GM23338 (cell line): ENCODE measurements around the gene NPHS1. TPM values are rescaled to one million over a fixed set of nuclear protein-coding genes. Genes with fewer than 3 reads are reported as not detected.

Source experiments
- ATAC-seq: fragments of 200-7000 bp; cut with Tn5 transposase; 3 replicates; pipeline ENCODE4 v1.9.1; 2020
- DNase-seq: peaks from one replicate; pipeline ENCODE4 v3.0.0-alpha.2; 2015; ENCODE audit warnings: low spot score
- H2AFZ ChIP-seq: fragments of 200-600 bp; sonication (generic); 2 replicates; pipeline ENCODE4 v1.8.0; 2016; ENCODE audit warnings: antibody characterized with exemption, mild to moderate bottlenecking, moderate library complexity
- H3F3A ChIP-seq: fragments of 200-600 bp; sonication (generic); replicated peaks from 2 replicates; pipeline ENCODE4 v1.8.0; 2017; ENCODE audit warnings: antibody characterized with exemption, mixed run types, low read depth
- H3K27ac ChIP-seq: fragments of 200-600 bp; sonication (generic); 2 replicates; pipeline ENCODE4 v1.6.1; 2016; ENCODE audit warnings: low read depth
- H3K27me3 ChIP-seq: fragments of 200-600 bp; sonication (generic); 2 replicates; pipeline ENCODE4 v1.8.0; 2016; ENCODE audit warnings: mild to moderate bottlenecking, mixed run types, moderate library complexity; ENCODE audit not compliant: insufficient read depth
- H3K36me3 ChIP-seq: fragments of 200-600 bp; sonication (generic); 2 replicates; pipeline ENCODE4 v1.8.0; 2016; ENCODE audit warnings: mild to moderate bottlenecking; ENCODE audit not compliant: insufficient read depth
- H3K4me1 ChIP-seq: fragments of 200-600 bp; sonication (generic); 2 replicates; pipeline ENCODE4 v1.8.0; 2016; ENCODE audit warnings: mild to moderate bottlenecking, moderate library complexity; ENCODE audit not compliant: insufficient read depth
- H3K4me2 ChIP-seq: fragments of 200-600 bp; sonication (generic); 2 replicates; pipeline ENCODE4 v1.7.1; 2017; ENCODE audit warnings: mixed run types
- H3K4me3 ChIP-seq: fragments of 200-600 bp; sonication (generic); 2 replicates; pipeline ENCODE4 v1.6.1; 2016; ENCODE audit warnings: mixed run types
- H3K79me2 ChIP-seq: fragments of 200-600 bp; sonication (generic); replicated peaks from 2 replicates; pipeline ENCODE4 v1.8.0; 2017; ENCODE audit warnings: mild to moderate bottlenecking; ENCODE audit not compliant: insufficient read depth
- H3K9me2 ChIP-seq: fragments of 200-600 bp; sonication (generic); 2 replicates; pipeline ENCODE4 v1.8.0; 2017; ENCODE audit not compliant: insufficient read depth
- H4K20me1 ChIP-seq: fragments of 200-600 bp; sonication (generic); replicated peaks from 2 replicates; pipeline ENCODE4 v1.8.0; 2017; ENCODE audit warnings: mild to moderate bottlenecking; ENCODE audit not compliant: insufficient read depth
- H3K27ac Mint-ChIP-seq: 2 replicates; pipeline ENCODE4 v1.8.0; 2020; ENCODE audit warnings: inconsistent platforms, mild to moderate bottlenecking, moderate library complexity, mixed read lengths
- H3K27me3 Mint-ChIP-seq: 3 replicates; pipeline ENCODE4 v1.8.0; 2022; ENCODE audit warnings: low read depth, mild to moderate bottlenecking, moderate library complexity, mixed read lengths, inconsistent platforms; ENCODE audit not compliant: insufficient read depth, poor library complexity
- H3K36me3 Mint-ChIP-seq: 3 replicates; pipeline ENCODE4 v1.8.0; 2021; ENCODE audit warnings: low read depth, mild to moderate bottlenecking, inconsistent platforms, moderate library complexity, mixed read lengths
- H3K4me1 Mint-ChIP-seq: 3 replicates; pipeline ENCODE4 v1.8.0; 2020; ENCODE audit warnings: mild to moderate bottlenecking, inconsistent platforms, mixed read lengths
- H3K4me3 Mint-ChIP-seq: 3 replicates; pipeline ENCODE4 v1.8.0; 2021; ENCODE audit warnings: moderate library complexity, mild to moderate bottlenecking, inconsistent platforms, mixed read lengths
- H3K9me3 Mint-ChIP-seq: 3 replicates; pipeline ENCODE4 v1.8.0; 2020; ENCODE audit warnings: moderate library complexity, mild to moderate bottlenecking, inconsistent platforms, mixed read lengths
- CREB1 ChIP-seq: fragments of 250-450 bp; sonication (Bioruptor Pico); IDR thresholded peaks from 2 replicates; pipeline ENCODE4 v1.5.0; 2020; ENCODE audit warnings: low read depth, mild to moderate bottlenecking, moderate library complexity
- CTCF ChIP-seq, 2 experiments: fragments of 200-600 bp in 1 of 2; sonication (generic) in 1 of 2; conservative IDR thresholded peaks; 2 replicates each; pipeline versions ENCODE4 v1.5.1 to v1.6.1; 2016 to 2017; ENCODE audit warnings: antibody characterized with exemption in 2 of 2, low read depth in 2 of 2, mild to moderate bottlenecking in 2 of 2, moderate library complexity in 1 of 2
- ETS1 ChIP-seq: IDR thresholded peaks from 2 replicates; pipeline ENCODE4 v1.6.1; 2016; ENCODE audit warnings: antibody characterized with exemption
- EZH2 ChIP-seq: fragments of 200-600 bp; sonication (generic); IDR thresholded peaks from one replicate; pipeline ENCODE4 v1.8.0; 2017; ENCODE audit warnings: antibody characterized with exemption, mild to moderate bottlenecking, low read depth; ENCODE audit not compliant: unreplicated experiment
- EZH2phosphoT487 ChIP-seq: fragments of 200-600 bp; sonication (generic); IDR thresholded peaks from one replicate; pipeline ENCODE4 v1.8.1; 2018; ENCODE audit warnings: antibody characterized with exemption; ENCODE audit not compliant: unreplicated experiment
- JUNB ChIP-seq: IDR thresholded peaks from one replicate; pipeline ENCODE4 v1.6.1; 2016; ENCODE audit warnings: antibody characterized with exemption; ENCODE audit not compliant: unreplicated experiment
- NANOG ChIP-seq: IDR thresholded peaks from 2 replicates; pipeline ENCODE4 v1.6.1; 2016; ENCODE audit warnings: antibody characterized with exemption, borderline replicate concordance
- POLR2AphosphoS5 ChIP-seq: IDR thresholded peaks from 2 replicates; pipeline ENCODE4 v1.6.1; 2016; ENCODE audit warnings: antibody characterized with exemption, low read depth
- STAT1 ChIP-seq: IDR thresholded peaks from one replicate; pipeline ENCODE4 v1.6.1; 2016; ENCODE audit warnings: antibody characterized with exemption; ENCODE audit not compliant: unreplicated experiment
- ZNF114 ChIP-seq: fragments of 250-450 bp; sonication (Bioruptor Pico); IDR thresholded peaks from 2 replicates; pipeline ENCODE4 v1.5.0; 2020; ENCODE audit warnings: mild to moderate bottlenecking, moderate library complexity
- ZNF331 ChIP-seq: fragments of 250-450 bp; sonication (Bioruptor Pico); IDR thresholded peaks from 2 replicates; pipeline ENCODE4 v1.5.0; 2020; ENCODE audit warnings: low read depth, mild to moderate bottlenecking, moderate library complexity
- ZNF462 ChIP-seq: fragments of 250-450 bp; sonication (Bioruptor Pico); IDR thresholded peaks from 2 replicates; pipeline ENCODE4 v1.5.0; 2020; ENCODE audit warnings: mild to moderate bottlenecking, moderate library complexity
- polyA plus RNA-seq: library from polyadenylated mRNA; unstranded; fragments of >200 nt; fragmentation: Nextera tagmentation; extraction: Ambion mirVana; gene quantifications from 2 replicates; pipeline ENCODE4 v1.2.1, GENCODE V29; 2016
- total RNA-seq: library from RNA; depleted of rRNA; stranded (reverse); fragments of >200 nt; shearing (Covaris generic); gene quantifications from 2 replicates; pipeline ENCODE4 v1.2.3, GENCODE V29; 2014
- TF ChIP-seq, protein P1 (sequence below): IDR thresholded peaks from one replicate; pipeline ENCODE4 v1.6.1; 2018; ENCODE audit warnings: antibody characterized with exemption; ENCODE audit not compliant: unreplicated experiment

NPHS1 gene
- total and polyA plus RNA-seq, 2 experiments from 2014 or later: 1.0 to 1.3 TPM

DNA sequence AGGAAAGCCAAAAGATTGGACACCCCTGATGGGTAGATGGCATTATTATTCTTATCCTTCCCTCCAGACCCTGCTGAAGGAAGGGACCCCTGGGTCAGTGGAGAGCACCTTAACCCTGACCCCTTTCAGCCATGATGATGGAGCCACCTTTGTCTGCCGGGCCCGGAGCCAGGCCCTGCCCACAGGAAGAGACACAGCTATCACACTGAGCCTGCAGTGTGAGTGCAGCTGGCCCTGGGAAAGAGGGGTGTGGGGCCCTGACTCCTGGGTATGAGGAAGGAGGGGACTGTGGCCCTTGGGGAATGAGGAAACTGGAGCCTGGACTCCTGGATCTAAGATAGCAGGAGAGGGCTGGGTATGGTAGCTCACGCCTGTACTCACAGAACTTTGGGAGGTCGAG lies 7.1 kb upstream of the NPHS1 start:
- no peak overlapping the region for H3K4me2 ChIP-seq
- Mint-ChIP-seq H3K4me3 (peak overlapping the region; percentile 26; the same call in 1 of the 3 replicates), H3K27me3 (peaks cover 73% of the 10 kb centered on the region), H3K9me3 (no peaks in the 10 kb centered on the region), H3K36me3 (peaks cover 4% of the 10 kb centered on the region; the same call in 2 of the 3 replicates), H3K4me1 (peaks cover 31% of the 10 kb centered on the region), H3K27ac (no peak overlapping the region)
- H3K27me3 ChIP-seq: peaks cover 74% of the 10 kb centered on the region
- no peaks in the 10 kb centered on the region for H3K79me2 ChIP-seq
- DNase-seq (no peak), ATAC-seq (no peak)
- H3K4me1 ChIP-seq: peaks cover 23% of the 10 kb centered on the region
- H3F3A ChIP-seq: 0 out of 2 replicates have a peak, but pooled peaks cover 3% of the 10 kb centered on the region
- no peaks in the 10 kb centered on the region; the same call in 1 of the 2 replicates for H3K36me3 ChIP-seq
- H3K27ac ChIP-seq: no peak overlapping the region
- no peak for TF ChIP-seq EZH2phosphoT487
- no peak for TF ChIP-seq NANOG
- no peak for TF ChIP-seq CTCF (conservative IDR thresholded peaks at IDR 0.05; ENCODE audit: low read depth in 2 of 2)
- no peak for TF ChIP-seq JUNB
- TF ChIP-seq CREB1 (CRISPR knock-in tag): no peak
- no peak for TF ChIP-seq ZNF114 (CRISPR knock-in tag)
- TF ChIP-seq EZH2: no peak
- no peak for TF ChIP-seq ZNF331 (CRISPR knock-in tag)
- TF ChIP-seq STAT1: no peak
- no peak for TF ChIP-seq POLR2AphosphoS5
- TF ChIP-seq, protein P1, sequence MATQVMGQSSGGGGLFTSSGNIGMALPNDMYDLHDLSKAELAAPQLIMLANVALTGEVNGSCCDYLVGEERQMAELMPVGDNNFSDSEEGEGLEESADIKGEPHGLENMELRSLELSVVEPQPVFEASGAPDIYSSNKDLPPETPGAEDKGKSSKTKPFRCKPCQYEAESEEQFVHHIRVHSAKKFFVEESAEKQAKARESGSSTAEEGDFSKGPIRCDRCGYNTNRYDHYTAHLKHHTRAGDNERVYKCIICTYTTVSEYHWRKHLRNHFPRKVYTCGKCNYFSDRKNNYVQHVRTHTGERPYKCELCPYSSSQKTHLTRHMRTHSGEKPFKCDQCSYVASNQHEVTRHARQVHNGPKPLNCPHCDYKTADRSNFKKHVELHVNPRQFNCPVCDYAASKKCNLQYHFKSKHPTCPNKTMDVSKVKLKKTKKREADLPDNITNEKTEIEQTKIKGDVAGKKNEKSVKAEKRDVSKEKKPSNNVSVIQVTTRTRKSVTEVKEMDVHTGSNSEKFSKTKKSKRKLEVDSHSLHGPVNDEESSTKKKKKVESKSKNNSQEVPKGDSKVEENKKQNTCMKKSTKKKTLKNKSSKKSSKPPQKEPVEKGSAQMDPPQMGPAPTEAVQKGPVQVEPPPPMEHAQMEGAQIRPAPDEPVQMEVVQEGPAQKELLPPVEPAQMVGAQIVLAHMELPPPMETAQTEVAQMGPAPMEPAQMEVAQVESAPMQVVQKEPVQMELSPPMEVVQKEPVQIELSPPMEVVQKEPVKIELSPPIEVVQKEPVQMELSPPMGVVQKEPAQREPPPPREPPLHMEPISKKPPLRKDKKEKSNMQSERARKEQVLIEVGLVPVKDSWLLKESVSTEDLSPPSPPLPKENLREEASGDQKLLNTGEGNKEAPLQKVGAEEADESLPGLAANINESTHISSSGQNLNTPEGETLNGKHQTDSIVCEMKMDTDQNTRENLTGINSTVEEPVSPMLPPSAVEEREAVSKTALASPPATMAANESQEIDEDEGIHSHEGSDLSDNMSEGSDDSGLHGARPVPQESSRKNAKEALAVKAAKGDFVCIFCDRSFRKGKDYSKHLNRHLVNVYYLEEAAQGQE: no peak
- TF ChIP-seq ETS1: no peak
- TF ChIP-seq ZNF462 (CRISPR knock-in tag): no peak
- H2AFZ ChIP-seq: no peak overlapping the region
- H4K20me1 ChIP-seq: no peaks in the 10 kb centered on the region
- no peak overlapping the region for H3K4me3 ChIP-seq
- no peaks in the 10 kb centered on the region for H3K9me2 ChIP-seq
